T-helper 2 cell (primary cell): ENCODE measurements around the gene PLEKHA6.

ENCODE experiments used
- DNase-seq, 5 experiments: peaks; one replicate each; pipeline versions ENCODE4 v3.0.0 to v3.0.0-alpha.2; 2012 to 2022
- total RNA-seq, 2 donors: gene quantifications; one replicate each; lab custom pipeline; 2026; lab: John Stamatoyannopoulos, UW

PLEKHA6 gene
- 0.62 to 2.1 reads per million in 2 donors for total RNA-seq

- DNase-seq: no peak
Measured at GRCh38 chr1:204359474-204360255, at the start of gene PLEKHA6. TSS of gene PLEKHA6 (minus strand) at chr1:204359929. CDS start at chr1:204273727, 86,202 bp downstream.

- no peak for DNase-seq
Measured at GRCh38 chr1:204409123-204409522, 49.4 kb upstream of the PLEKHA6 start.

- DNase-seq: no peak
Measured at GRCh38 chr1:204408602-204409001, 48.9 kb upstream of the PLEKHA6 start.

GRCh38 chr1:204408074-204408507 is 48.4 kb upstream of the PLEKHA6 start:
- DNase-seq: peak in 2 of 5 experiments; percentile 25 to 29

GRCh38 chr1:204407295-204407971 is 47.7 kb upstream of the PLEKHA6 start:
- DNase-seq: no peak

GRCh38 chr1:204406621-204407020 is 46.9 kb upstream of the PLEKHA6 start:
- no peak for DNase-seq

GRCh38 chr1:204405988-204406387 is 46.3 kb upstream of the PLEKHA6 start:
- no peak for DNase-seq

GRCh38 chr1:204404629-204405028 is 44.9 kb upstream of the PLEKHA6 start:
- no peak for DNase-seq

GRCh38 chr1:204402391-204402790 is 42.7 kb upstream of the PLEKHA6 start:
- no peak for DNase-seq

GRCh38 chr1:204401730-204402129 is 42.0 kb upstream of the PLEKHA6 start:
- DNase-seq: no peak

- DNase-seq: no peak
Measured at GRCh38 chr1:204400882-204401510, 41.3 kb upstream of the PLEKHA6 start.

- peak in 4 of 5 experiments; percentile 19 to 75 (median 44) for DNase-seq
Measured at GRCh38 chr1:204398197-204399125, 38.7 kb upstream of the PLEKHA6 start.

GRCh38 chr1:204396015-204396583 is 36.4 kb upstream of the PLEKHA6 start:
- no peak for DNase-seq

GRCh38 chr1:204391629-204392028 is 31.9 kb upstream of the PLEKHA6 start:
- peak in 1 of 5 experiments; percentile 25 for DNase-seq

GRCh38 chr1:204390751-204391466 is 31.2 kb upstream of the PLEKHA6 start:
- DNase-seq: no peak

- no peak for DNase-seq
Measured at GRCh38 chr1:204385727-204386126, 26.0 kb upstream of the PLEKHA6 start.

GRCh38 chr1:204384636-204385352 is 25.1 kb upstream of the PLEKHA6 start:
- no peak for DNase-seq

GRCh38 chr1:204383163-204383904 is 23.6 kb upstream of the PLEKHA6 start:
- no peak for DNase-seq

- DNase-seq: no peak
Measured at GRCh38 chr1:204382714-204383083, 23.0 kb upstream of the PLEKHA6 start.

GRCh38 chr1:204380293-204380831 is 20.6 kb upstream of the PLEKHA6 start:
- DNase-seq: no peak
